SK-N-SH treated with all-trans-retinoic acid at 6 μM for 48 hours (cell line): Measurements from ENCODE around the gene SLC26A3.

Experiments used
- ATAC-seq: fragments of 200-7000 bp; cut with Tn5 transposase; 3 replicates; pipeline ENCODE4 v1.9.1; 2020; ENCODE audit warnings: mild to moderate bottlenecking, moderate library complexity
- ARNTL ChIP-seq: fragments of 450-650 bp; formaldehyde crosslinking; IDR thresholded peaks from 2 replicates; pipeline ENCODE4 v1.5.0; 2020; ENCODE audit warnings: low read depth, mild to moderate bottlenecking, moderate library complexity, borderline replicate concordance
- BACH2 ChIP-seq: fragments of 250-450 bp; sonication (Bioruptor Pico); IDR thresholded peaks from 2 replicates; pipeline ENCODE4 v1.9.0; 2021; ENCODE audit warnings: mild to moderate bottlenecking, borderline replicate concordance
- CREB5 ChIP-seq: fragments of 250-450 bp; sonication (Bioruptor Pico); IDR thresholded peaks from 2 replicates; pipeline ENCODE4 v1.5.1; 2020; ENCODE audit warnings: low read depth, mild to moderate bottlenecking, moderate library complexity
- CSDC2 ChIP-seq: fragments of 250-450 bp; sonication (Bioruptor Pico); IDR thresholded peaks from 2 replicates; pipeline ENCODE4 v1.5.0; 2020; ENCODE audit warnings: mild to moderate bottlenecking, moderate library complexity
- CSRNP3 ChIP-seq: fragments of 250-450 bp; sonication (Bioruptor Pico); IDR thresholded peaks from 2 replicates; pipeline ENCODE4 v1.5.1; 2021; ENCODE audit warnings: mild to moderate bottlenecking, moderate library complexity
- ESRRG ChIP-seq: fragments of 250-450 bp; sonication (Bioruptor Pico); IDR thresholded peaks from 2 replicates; pipeline ENCODE4 v1.6.1; 2021; ENCODE audit warnings: mild to moderate bottlenecking
- GLIS3 ChIP-seq: fragments of 250-450 bp; sonication (Bioruptor Pico); IDR thresholded peaks from 2 replicates; pipeline ENCODE4 v1.5.0; 2020; ENCODE audit warnings: mild to moderate bottlenecking, moderate library complexity
- ISL1 ChIP-seq: fragments of 250-450 bp; sonication (Bioruptor Pico); IDR thresholded peaks from 2 replicates; pipeline ENCODE4 v2.1.2; 2022; ENCODE audit warnings: mild to moderate bottlenecking, moderate library complexity
- POU6F1 ChIP-seq: fragments of 250-450 bp; sonication (Bioruptor Pico); IDR thresholded peaks from 2 replicates; pipeline ENCODE4 v1.8.0; 2021; ENCODE audit warnings: low read depth, mild to moderate bottlenecking, moderate library complexity, borderline replicate concordance
- PPARA ChIP-seq: fragments of 250-450 bp; sonication (Bioruptor Pico); IDR thresholded peaks from 2 replicates; pipeline ENCODE4 v1.5.0; 2020; ENCODE audit warnings: mild to moderate bottlenecking, borderline replicate concordance
- RARB ChIP-seq: fragments of 250-450 bp; sonication (Bioruptor Pico); IDR thresholded peaks from 2 replicates; pipeline ENCODE4 v1.8.0; 2021; ENCODE audit warnings: mild to moderate bottlenecking, moderate library complexity
- SNAI2 ChIP-seq: fragments of 250-450 bp; sonication (Bioruptor Pico); IDR thresholded peaks from 2 replicates; pipeline ENCODE4 v1.5.0; 2020; ENCODE audit warnings: mild to moderate bottlenecking, moderate library complexity
- TCF4 ChIP-seq: fragments of 250-450 bp; sonication (Bioruptor Pico); IDR thresholded peaks from 2 replicates; pipeline ENCODE4 v1.8.0; 2021; ENCODE audit warnings: mild to moderate bottlenecking, moderate library complexity, borderline replicate concordance
- TOX ChIP-seq: fragments of 250-450 bp; sonication (Bioruptor Pico); IDR thresholded peaks from 2 replicates; pipeline ENCODE4 v1.8.0; 2021; ENCODE audit warnings: mild to moderate bottlenecking, moderate library complexity, borderline replicate concordance
- TSHZ2 ChIP-seq: fragments of 250-450 bp; sonication (Bioruptor Pico); IDR thresholded peaks from 2 replicates; pipeline ENCODE4 v1.5.0; 2020; ENCODE audit warnings: mild to moderate bottlenecking, moderate library complexity
- ZC3H10 ChIP-seq: fragments of 250-450 bp; sonication (Bioruptor Pico); IDR thresholded peaks from 2 replicates; pipeline ENCODE4 v1.5.1; 2021; ENCODE audit warnings: mild to moderate bottlenecking, moderate library complexity
- ZFP3 ChIP-seq: fragments of 250-450 bp; sonication (Bioruptor Pico); IDR thresholded peaks from 2 replicates; pipeline ENCODE4 v1.5.0; 2020; ENCODE audit warnings: mild to moderate bottlenecking, moderate library complexity
- ZFP30 ChIP-seq: fragments of 450-650 bp; formaldehyde crosslinking; IDR thresholded peaks from 2 replicates; pipeline ENCODE4 v1.5.0; 2022; ENCODE audit warnings: mild to moderate bottlenecking, moderate library complexity
- ZNF565 ChIP-seq: fragments of 450-650 bp; formaldehyde crosslinking; conservative IDR thresholded peaks from 2 replicates; pipeline ENCODE4 v1.5.0; 2020; ENCODE audit warnings: low read depth, mild to moderate bottlenecking, moderate library complexity
- ZNF70 ChIP-seq: fragments of 450-650 bp; formaldehyde crosslinking; IDR thresholded peaks from 2 replicates; pipeline ENCODE4 v1.5.0; 2020; ENCODE audit warnings: mild to moderate bottlenecking, moderate library complexity
- ZNF8 ChIP-seq: fragments of 450-650 bp; formaldehyde crosslinking; IDR thresholded peaks from 2 replicates; pipeline ENCODE4 v1.5.0; 2020; ENCODE audit warnings: mild to moderate bottlenecking, moderate library complexity

The SLC26A3 gene

GRCh38 chr7:107818622-107819021, 15.6 kb upstream of the SLC26A3 start (continued):
- TF ChIP-seq SNAI2 (CRISPR knock-in tag) (no peak), ISL1 (no peak), CSRNP3 (CRISPR knock-in tag) (no peak), ZC3H10 (CRISPR knock-in tag) (no peak), GLIS3 (CRISPR knock-in tag) (no peak), RARB (CRISPR knock-in tag) (no peak)

GRCh38 chr7:107816011-107816566, 13.1 kb upstream of the SLC26A3 start:
- TF ChIP-seq ZNF70 (CRISPR knock-in tag): no peak
- no peak for TF ChIP-seq ISL1
- no peak for TF ChIP-seq CSDC2 (CRISPR knock-in tag)
- no peak for TF ChIP-seq POU6F1 (CRISPR knock-in tag)
- TF ChIP-seq ZFP30 (CRISPR knock-in tag): no peak
- no peak for TF ChIP-seq TSHZ2
- peak; percentile 28; the same call in 2 of the 3 replicates for ATAC-seq

- TF ChIP-seq RARB (CRISPR knock-in tag) (no peak), ZC3H10 (CRISPR knock-in tag) (no peak), TCF4 (CRISPR knock-in tag) (no peak), CREB5 (CRISPR knock-in tag) (no peak), POU6F1 (CRISPR knock-in tag) (no peak), ZFP30 (CRISPR knock-in tag) (no peak), CSDC2 (CRISPR knock-in tag) (no peak), ESRRG (CRISPR knock-in tag) (no peak)
- ATAC-seq: no peak
Observed at GRCh38 chr7:107815254-107815882, 12.3 kb upstream of the SLC26A3 start.

- no peak for ATAC-seq
- TF ChIP-seq ZNF70 (CRISPR knock-in tag) (no peak), ISL1 (no peak), ZFP30 (CRISPR knock-in tag) (no peak), TSHZ2 (no peak), CSDC2 (CRISPR knock-in tag) (no peak), ZFP3 (CRISPR knock-in tag) (no peak), POU6F1 (CRISPR knock-in tag) (no peak), BACH2 (CRISPR knock-in tag) (no peak), ARNTL (CRISPR knock-in tag) (no peak), RARB (CRISPR knock-in tag) (no peak), ZNF565 (CRISPR knock-in tag) (no peak), GLIS3 (CRISPR knock-in tag) (no peak), ZNF8 (no peak), SNAI2 (CRISPR knock-in tag) (no peak), PPARA (CRISPR knock-in tag) (no peak), TCF4 (CRISPR knock-in tag) (no peak), TOX (no peak)
Observed at GRCh38 chr7:107813524-107813923, 10.5 kb upstream of the SLC26A3 start.
